ENCODE measurements around the gene ST6GAL1.

DNA sequence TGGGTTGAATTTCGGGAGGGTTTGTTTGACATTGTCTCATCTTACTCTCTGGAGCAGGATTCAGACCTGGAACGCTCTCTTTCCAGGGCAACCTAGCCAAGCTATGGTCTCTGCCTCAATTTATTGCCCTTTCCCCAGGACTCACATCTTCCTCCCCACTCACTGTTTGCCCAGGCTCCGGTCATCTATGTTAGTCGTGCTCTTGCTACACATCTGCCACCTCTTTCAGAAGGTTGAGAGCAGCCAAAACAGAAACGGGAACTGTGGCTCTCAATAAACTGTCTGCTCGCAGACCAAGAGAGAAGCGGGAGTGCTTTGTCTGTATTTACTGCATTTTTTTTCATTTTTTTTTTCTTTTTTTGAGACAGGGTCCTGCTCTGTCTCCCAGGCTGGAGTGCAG lies 81.6 kb downstream of the ST6GAL1 start:
- TF ChIP-seq SUZ12 (IDR thresholded peaks at IDR 0.05; ENCODE audit: extremely low read depth, insufficient read depth, insufficient read length) = no peak
- TF ChIP-seq ZNF274 (IDR thresholded peaks at IDR 0.05; ENCODE audit: low read depth, low read length) = no peak
